H1 (cell line): ENCODE results near the gene CTNNBL1. TPM values are rescaled to one million over a fixed set of nuclear protein-coding genes. Genes with fewer than 3 reads are reported as not detected.

Experiments
- ASH2L ChIP-seq: fragments of 200-600, 300-600 bp; sonication (generic); IDR thresholded peaks from one replicate; pipeline ENCODE4 v1.7.1; 2017; ENCODE audit warnings: low read length
- BACH1 ChIP-seq: IDR thresholded peaks from 2 replicates; pipeline ENCODE4 v1.6.1; 2012; ENCODE audit warnings: low read length, improper control_type of control experiment
- CHD1 ChIP-seq: IDR thresholded peaks from 2 replicates; pipeline ENCODE4 v1.6.1; 2012; ENCODE audit warnings: low read depth, low read length, improper control_type of control experiment
- CHD2 ChIP-seq: IDR thresholded peaks from 2 replicates; pipeline ENCODE4 v1.6.1; 2012; ENCODE audit warnings: low read length, improper control_type of control experiment
- CTCF ChIP-seq, 3 experiments: IDR thresholded peaks; 1 replicate in 2 of 3; 2 replicates in 1 of 3; pipeline versions ENCODE4 v1.5.1 to v1.6.1; 2011; ENCODE audit warnings: low read length in 3 of 3, mild to moderate bottlenecking in 3 of 3, inconsistent platforms in 2 of 3, low read depth in 1 of 3, moderate library complexity in 1 of 3; ENCODE audit not compliant: insufficient read depth in 1 of 3; ENCODE audit errors: control extremely low read depth in 1 of 3
- E2F6 ChIP-seq: IDR thresholded peaks from 2 replicates; pipeline ENCODE4 v1.6.1; 2012; ENCODE audit warnings: inconsistent platforms
- EGR1 ChIP-seq: IDR thresholded peaks from 2 replicates; pipeline ENCODE4 v1.6.1; 2011; ENCODE audit warnings: low read depth, low read length, borderline replicate concordance
- GTF2F1 ChIP-seq: IDR thresholded peaks from 2 replicates; pipeline ENCODE4 v1.6.1; 2012; ENCODE audit warnings: low read depth, low read length, improper control_type of control experiment, borderline replicate concordance
- HDAC2 ChIP-seq, 2 experiments: fragments of 300-600 bp in 1 of 2; sonication (generic) in 1 of 2; IDR thresholded peaks; 2 replicates each; pipeline ENCODE4 v1.6.1; 2011 to 2012; ENCODE audit warnings: low read depth in 2 of 2, low read length in 2 of 2, mild to moderate bottlenecking in 2 of 2, moderate library complexity in 2 of 2, borderline replicate concordance in 1 of 2, inconsistent platforms in 1 of 2
- HDAC6 ChIP-seq: IDR thresholded peaks from one replicate; pipeline ENCODE4 v1.7.1; 2012; ENCODE audit warnings: low read depth, mild to moderate bottlenecking, inconsistent platforms, low read length, moderate library complexity
- MAX ChIP-seq: IDR thresholded peaks from 2 replicates; pipeline ENCODE4 v1.6.1; 2012; ENCODE audit warnings: inconsistent platforms
- NANOG ChIP-seq: IDR thresholded peaks from 2 replicates; pipeline ENCODE4 v1.6.1; 2011; ENCODE audit warnings: low read length, low read depth, mild to moderate bottlenecking, inconsistent platforms; ENCODE audit not compliant: insufficient read depth, poor library complexity, severe bottlenecking
- PHF8 ChIP-seq: fragments of 200-600 bp; sonication (generic); conservative IDR thresholded peaks from 2 replicates; pipeline ENCODE4 v1.7.1; 2012; ENCODE audit warnings: low read depth, mild to moderate bottlenecking, inconsistent platforms, low read length, moderate library complexity
- RXRA ChIP-seq: IDR thresholded peaks from 2 replicates; pipeline ENCODE4 v1.6.1; 2011; ENCODE audit warnings: low read depth, mild to moderate bottlenecking, low read length, moderate library complexity; ENCODE audit not compliant: insufficient read depth
- SIN3A ChIP-seq, 2 experiments: IDR thresholded peaks in 1 of 2; conservative IDR thresholded peaks in 1 of 2; 2 replicates each; pipeline ENCODE4 v1.6.1; 2011 to 2012; ENCODE audit warnings: low read length in 2 of 2, improper control_type of control experiment in 1 of 2, low read depth in 1 of 2, mild to moderate bottlenecking in 1 of 2
- SIRT6 ChIP-seq: IDR thresholded peaks from one replicate; pipeline ENCODE4 v1.7.1; 2012; ENCODE audit warnings: low read length, inconsistent platforms
- SIX5 ChIP-seq: IDR thresholded peaks from 2 replicates; pipeline ENCODE4 v1.6.1; 2011; ENCODE audit warnings: mild to moderate bottlenecking, low read depth, low read length
- SP4 ChIP-seq: IDR thresholded peaks from 2 replicates; pipeline ENCODE4 v1.6.1; 2012; ENCODE audit warnings: low read length, inconsistent platforms
- TAF1 ChIP-seq: IDR thresholded peaks from 2 replicates; pipeline ENCODE4 v1.6.1; 2011; ENCODE audit warnings: mild to moderate bottlenecking, low read depth, low read length
- TAF7 ChIP-seq: optimal IDR thresholded peaks from 2 replicates; pipeline ENCODE3; 2011; ENCODE audit warnings: low read depth, mild to moderate bottlenecking, inconsistent platforms, low read length, moderate library complexity, borderline replicate concordance
- TEAD4 ChIP-seq: IDR thresholded peaks from 2 replicates; pipeline ENCODE4 v1.6.1; 2012; ENCODE audit warnings: low read depth, low read length, inconsistent platforms, mixed read lengths
- polyA plus RNA-seq, 7 experiments: library from polyadenylated mRNA; depleted of rRNA in 3 of 7; stranded (reverse) in 5 of 7; unstranded in 2 of 7; fragments of >200 nt in 5 of 7; fragments of 200-250 nt in 2 of 7; gene quantifications; 1 replicate in 5 of 7; 2 replicates in 1 of 7; 4 replicates in 1 of 7; pipeline versions ENCODE4 v1.2.1 to v1.2.3, GENCODE V29; 2011 to 2013; ENCODE audit warnings: missing spikeins in 2 of 7, mixed read lengths in 2 of 7
- total RNA-seq: library from RNA; stranded (reverse); fragmentation: NEBNext Ultra II Directional; extraction: Animal tissue kit (Norgen Biotek cat#: 25700); gene quantifications from 2 replicates; pipeline ENCODE4 v1.2.1, GENCODE V29; 2021

Gene CTNNBL1
- total and polyA plus RNA-seq, 2 of the 8 experiments (the other 6 are each of a cell fraction or from before 2014, with no cell fraction given): 19.6 to 81.6 TPM

GRCh38 chr20:37914672-37915433 is 221.0 kb downstream of the CTNNBL1 start (continued):
- no peak for TF ChIP-seq NANOG
- TF ChIP-seq CHD1: no peak
- TF ChIP-seq E2F6: peak; percentile 26; the same call in 1 of the 2 replicates
- TF ChIP-seq SIX5: no peak
- no peak for TF ChIP-seq HDAC6
- TF ChIP-seq ASH2L: peak; percentile 39
- no peak for TF ChIP-seq SIRT6
- peak; percentile 5 for TF ChIP-seq TAF7
- TF ChIP-seq SIN3A (conservative IDR thresholded peaks at IDR 0.05 in 1 of 2, IDR thresholded peaks at IDR 0.05 in 1 of 2; ENCODE audit: low read depth in 1 of 2, low read length in 2 of 2): no peak; a peak in 1 of 4 replicates
- TF ChIP-seq PHF8: peak; percentile 49; the same call in 1 of the 2 replicates
- peak; percentile 83; the same call in 1 of the 2 replicates for TF ChIP-seq SP4
- no peak for TF ChIP-seq RXRA
- no peak for TF ChIP-seq EGR1
- no peak for TF ChIP-seq TEAD4
- 0 out of 2 replicates have a peak, but pooled peaks have one; percentile 18 for TF ChIP-seq CHD2
- peak; percentile 7 to 99; a peak in 2 of 4 replicates for TF ChIP-seq HDAC2 (IDR thresholded peaks at IDR 0.05; ENCODE audit: borderline replicate concordance in 1 of 2, low read depth in 2 of 2, low read length in 2 of 2)
- no peak for TF ChIP-seq BACH1
- peak; percentile 59 for TF ChIP-seq TAF1
- no peak for TF ChIP-seq GTF2F1
- no peak for TF ChIP-seq CTCF (IDR thresholded peaks at IDR 0.05; ENCODE audit: control extremely low read depth in 1 of 3, insufficient read depth in 1 of 3, low read depth in 1 of 3, low read length in 3 of 3)
- TF ChIP-seq MAX: peak; percentile 62; the same call in 1 of the 2 replicates
